ENCODE measurements around the gene FCRLA.
A peak's percentile ranks its signal among the peaks of the same experiment; 100 is the strongest.

The FCRLA gene

GRCh38 chr1:161740921-161741320 lies 33.9 kb downstream of the FCRLA start:
- Histone ChIP-seq H3K9me3 (ENCODE audit: control insufficient read depth, insufficient read depth, low read length) (no peaks in the 10 kb centered on the region), H3K4me1 (ENCODE audit: control insufficient read depth, low read length) (peaks cover 54% of the 10 kb centered on the region), H3K9me2 (replicated peaks; ENCODE audit: control insufficient read depth, low read length) (no peaks in the 10 kb centered on the region), H4K20me1 (ENCODE audit: control insufficient read depth, insufficient read depth, low read depth, low read length) (no peaks in the 10 kb centered on the region), H3K36me3 (ENCODE audit: control insufficient read depth, low read length) (no peaks in the 10 kb centered on the region), H3K4me2 (ENCODE audit: low read length) (peak overlapping the region; percentile 69), H3K27me3 (ENCODE audit: control insufficient read depth, low read length) (no peaks in the 10 kb centered on the region), H3F3A (ENCODE audit: control insufficient read depth, insufficient read depth) (peaks cover 24% of the 10 kb centered on the region), H3K79me2 (ENCODE audit: control insufficient read depth, low read length) (no peaks in the 10 kb centered on the region), H3K4me3 (ENCODE audit: low read length) (peak overlapping the region; percentile 57), H3K27ac (ENCODE audit: low read depth, low read length) (peak overlapping the region; percentile 54)
- TF ChIP-seq EZH2phosphoT487 (IDR thresholded peaks at IDR 0.05; ENCODE audit: borderline replicate concordance, low read length): no peak
- TF ChIP-seq, protein P1, sequence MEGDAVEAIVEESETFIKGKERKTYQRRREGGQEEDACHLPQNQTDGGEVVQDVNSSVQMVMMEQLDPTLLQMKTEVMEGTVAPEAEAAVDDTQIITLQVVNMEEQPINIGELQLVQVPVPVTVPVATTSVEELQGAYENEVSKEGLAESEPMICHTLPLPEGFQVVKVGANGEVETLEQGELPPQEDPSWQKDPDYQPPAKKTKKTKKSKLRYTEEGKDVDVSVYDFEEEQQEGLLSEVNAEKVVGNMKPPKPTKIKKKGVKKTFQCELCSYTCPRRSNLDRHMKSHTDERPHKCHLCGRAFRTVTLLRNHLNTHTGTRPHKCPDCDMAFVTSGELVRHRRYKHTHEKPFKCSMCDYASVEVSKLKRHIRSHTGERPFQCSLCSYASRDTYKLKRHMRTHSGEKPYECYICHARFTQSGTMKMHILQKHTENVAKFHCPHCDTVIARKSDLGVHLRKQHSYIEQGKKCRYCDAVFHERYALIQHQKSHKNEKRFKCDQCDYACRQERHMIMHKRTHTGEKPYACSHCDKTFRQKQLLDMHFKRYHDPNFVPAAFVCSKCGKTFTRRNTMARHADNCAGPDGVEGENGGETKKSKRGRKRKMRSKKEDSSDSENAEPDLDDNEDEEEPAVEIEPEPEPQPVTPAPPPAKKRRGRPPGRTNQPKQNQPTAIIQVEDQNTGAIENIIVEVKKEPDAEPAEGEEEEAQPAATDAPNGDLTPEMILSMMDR (IDR thresholded peaks at IDR 0.05; ENCODE audit: low read depth, low read length, poor library complexity, severe bottlenecking): no peak

DNA sequence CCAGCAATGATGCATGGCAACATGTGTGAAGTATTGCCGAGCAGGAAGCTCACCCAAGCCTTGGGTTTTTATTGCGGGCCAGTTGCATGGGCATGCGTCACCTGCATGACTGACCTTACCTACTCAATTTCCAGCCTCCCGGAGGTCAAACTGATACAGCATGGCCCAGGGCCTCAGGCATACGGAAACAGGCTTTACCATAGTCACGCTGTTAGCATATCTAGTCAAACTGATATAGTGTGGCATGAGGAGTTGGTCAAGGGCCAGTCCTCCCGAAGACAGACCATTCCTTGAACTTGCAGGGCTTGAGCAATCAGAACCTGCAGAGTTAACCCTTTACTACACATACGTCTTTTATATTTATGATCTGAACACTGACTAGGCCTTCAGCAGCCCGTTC lies 36.2 kb downstream of the FCRLA start:
- H3K79me2 ChIP-seq (ENCODE audit: control insufficient read depth, low read length): no peaks in the 10 kb centered on the region
- peaks cover 43% of the 10 kb centered on the region for H3K4me1 ChIP-seq (ENCODE audit: control insufficient read depth, low read length)
- H3K36me3 ChIP-seq (ENCODE audit: control insufficient read depth, low read length): no peaks in the 10 kb centered on the region
- peaks cover 19% of the 10 kb centered on the region for H3F3A ChIP-seq (ENCODE audit: control insufficient read depth, insufficient read depth)
- no peaks in the 10 kb centered on the region for H3K9me3 ChIP-seq (ENCODE audit: control insufficient read depth, insufficient read depth, low read length)
- H3K4me3 ChIP-seq (ENCODE audit: low read length): no peak overlapping the region
- no peaks in the 10 kb centered on the region for H4K20me1 ChIP-seq (ENCODE audit: control insufficient read depth, insufficient read depth, low read depth, low read length)
- H3K27ac ChIP-seq (ENCODE audit: low read depth, low read length): no peak overlapping the region
- no peaks in the 10 kb centered on the region for H3K9me2 ChIP-seq (replicated peaks; ENCODE audit: control insufficient read depth, low read length)
- TF ChIP-seq EZH2phosphoT487 (IDR thresholded peaks at IDR 0.05; ENCODE audit: borderline replicate concordance, low read length): no peak
- TF ChIP-seq, protein P1 (IDR thresholded peaks at IDR 0.05; ENCODE audit: low read depth, low read length, poor library complexity, severe bottlenecking): no peak
- no peaks in the 10 kb centered on the region for H3K27me3 ChIP-seq (ENCODE audit: control insufficient read depth, low read length)
- no peak overlapping the region for H3K4me2 ChIP-seq (ENCODE audit: low read length)

DNA sequence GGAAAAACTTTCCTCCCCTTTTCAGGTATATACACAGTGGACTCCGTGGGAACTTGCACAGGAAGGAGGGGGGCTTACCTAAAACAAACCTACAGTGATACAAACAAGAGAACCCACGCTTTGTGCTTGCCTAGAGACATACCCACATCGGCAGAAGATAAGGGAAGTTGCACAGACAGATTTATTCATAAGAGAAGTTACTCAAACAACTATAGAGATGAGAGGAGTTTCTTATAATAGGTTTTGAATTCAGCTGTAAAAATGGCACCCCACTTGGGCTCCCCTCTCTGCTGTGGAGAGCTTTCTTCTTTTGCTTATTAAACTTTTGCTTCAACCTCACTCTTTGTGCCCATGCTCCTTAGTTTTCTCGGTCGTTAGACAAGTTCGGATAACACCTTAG lies 40.8 kb downstream of the FCRLA start:
- no peaks in the 10 kb centered on the region for H3F3A ChIP-seq (ENCODE audit: control insufficient read depth, insufficient read depth)
- no peaks in the 10 kb centered on the region for H4K20me1 ChIP-seq (ENCODE audit: control insufficient read depth, insufficient read depth, low read depth, low read length)
- peaks cover 29% of the 10 kb centered on the region for H3K79me2 ChIP-seq (ENCODE audit: control insufficient read depth, low read length)
- 0 out of 2 replicates have a peak overlapping the region, but pooled peaks have one; percentile 27 for H3K4me3 ChIP-seq (ENCODE audit: low read length)
- no peaks in the 10 kb centered on the region for H3K9me3 ChIP-seq (ENCODE audit: control insufficient read depth, insufficient read depth, low read length)
- peaks cover 19% of the 10 kb centered on the region for H3K36me3 ChIP-seq (ENCODE audit: control insufficient read depth, low read length)
- no peak for TF ChIP-seq EZH2phosphoT487 (IDR thresholded peaks at IDR 0.05; ENCODE audit: borderline replicate concordance, low read length)
- TF ChIP-seq, protein P1 (IDR thresholded peaks at IDR 0.05; ENCODE audit: low read depth, low read length, poor library complexity, severe bottlenecking): no peak
- H3K4me2 ChIP-seq (ENCODE audit: low read length): peak overlapping the region; percentile 56
- no peaks in the 10 kb centered on the region for H3K27me3 ChIP-seq (ENCODE audit: control insufficient read depth, low read length)
- no peaks in the 10 kb centered on the region for H3K9me2 ChIP-seq (replicated peaks; ENCODE audit: control insufficient read depth, low read length)
- H3K27ac ChIP-seq (ENCODE audit: low read depth, low read length): no peak overlapping the region
- H3K4me1 ChIP-seq (ENCODE audit: control insufficient read depth, low read length): peaks cover 30% of the 10 kb centered on the region

Data from DOHH2 (cell line).